Measurements from ENCODE around the gene LRMDA. TPM values are rescaled to one million over a fixed set of nuclear protein-coding genes. Genes with fewer than 3 reads are reported as not detected.

Gene LRMDA
- total and polyA plus RNA-seq, 2 donors from 2014 or later, result 23.2 to 48.6 TPM

GRCh38 chr10:76544789-76545188, 1113.4 kb downstream of the LRMDA start:
- Histone ChIP-seq H3K27me3 (ENCODE audit: control insufficient read depth, insufficient read depth, low read length) (no peaks in the 10 kb centered on the region), H3K9ac (ENCODE audit: low read length in 3 of 3) (no peak overlapping the region), H3K9me3 (ENCODE audit: control insufficient read depth in 2 of 3, insufficient read depth in 1 of 3, low read length in 3 of 3) (no peaks in the 10 kb centered on the region), H3K36me3 (ENCODE audit: control insufficient read depth in 2 of 3, insufficient read depth in 3 of 3, low read length in 3 of 3) (no peaks in the 10 kb centered on the region), H3K4me3 (ENCODE audit: low read length in 3 of 3) (no peak overlapping the region), H3K4me1 (ENCODE audit: control insufficient read depth in 2 of 3, insufficient read depth in 2 of 3, low read depth in 1 of 3, low read length in 3 of 3) (no peaks in the 10 kb centered on the region), H3K27ac (ENCODE audit: low read depth in 2 of 2, low read length in 2 of 2) (no peak overlapping the region)
- no peak for TF ChIP-seq CTCF (IDR thresholded peaks at IDR 0.05; ENCODE audit: borderline replicate concordance, extremely low read depth, insufficient read depth)
- no peak for DNase-seq
- FAIRE-seq, result no peak
- intact Hi-C loops (cut with DNase I), result no loop called here

- TF ChIP-seq CTCF (IDR thresholded peaks at IDR 0.05; ENCODE audit: borderline replicate concordance, extremely low read depth, insufficient read depth), result no peak
- Histone ChIP-seq H3K27me3 (ENCODE audit: control insufficient read depth, insufficient read depth, low read length) (no peaks in the 10 kb centered on the region), H3K27ac (ENCODE audit: low read depth in 2 of 2, low read length in 2 of 2) (no peak overlapping the region), H3K9ac (ENCODE audit: low read length in 3 of 3) (no peak overlapping the region), H3K36me3 (ENCODE audit: control insufficient read depth in 2 of 3, insufficient read depth in 3 of 3, low read length in 3 of 3) (no peaks in the 10 kb centered on the region), H3K4me3 (ENCODE audit: low read length in 3 of 3) (no peak overlapping the region), H3K9me3 (ENCODE audit: control insufficient read depth in 2 of 3, insufficient read depth in 1 of 3, low read length in 3 of 3) (no peaks in the 10 kb centered on the region), H3K4me1 (ENCODE audit: control insufficient read depth in 2 of 3, insufficient read depth in 2 of 3, low read depth in 1 of 3, low read length in 3 of 3) (peaks cover 0 to 4% (median 2%) of the 10 kb centered on the region in 3 donors)
- DNase-seq (no peak), FAIRE-seq (no peak)
- intact Hi-C loops (cut with DNase I), result no loop called here
Observed at GRCh38 chr10:76546411-76546810, 1115.0 kb downstream of the LRMDA start.

- no peaks in the 10 kb centered on the region for H3K36me3 ChIP-seq (ENCODE audit: control insufficient read depth in 2 of 3, insufficient read depth in 3 of 3, low read length in 3 of 3)
- DNase-seq (peak in 4 of 5 donors; percentile 86 to 95 (median 89)), FAIRE-seq (peak; percentile 8)
- intact Hi-C loops (cut with DNase I), result no loop called here
- H3K9ac ChIP-seq (ENCODE audit: low read length in 3 of 3), result no peak overlapping the region
- peak; percentile 86 for TF ChIP-seq CTCF (IDR thresholded peaks at IDR 0.05; ENCODE audit: borderline replicate concordance, extremely low read depth, insufficient read depth)
- H3K27ac ChIP-seq (ENCODE audit: low read depth in 2 of 2, low read length in 2 of 2), result no peak overlapping the region
- no peaks in the 10 kb centered on the region for H3K9me3 ChIP-seq (ENCODE audit: control insufficient read depth in 2 of 3, insufficient read depth in 1 of 3, low read length in 3 of 3)
- H3K4me3 ChIP-seq (ENCODE audit: low read length in 3 of 3), result no peak overlapping the region
- H3K27me3 ChIP-seq (ENCODE audit: control insufficient read depth, insufficient read depth, low read length), result no peaks in the 10 kb centered on the region
- H3K4me1 ChIP-seq (ENCODE audit: control insufficient read depth in 2 of 3, insufficient read depth in 2 of 3, low read depth in 1 of 3, low read length in 3 of 3), result peaks cover 0 to 4% (median 2%) of the 10 kb centered on the region in 3 donors
Observed at GRCh38 chr10:76547352-76547972, 1116.0 kb downstream of the LRMDA start.

GRCh38 chr10:76548716-76549115, 1117.3 kb downstream of the LRMDA start:
- Histone ChIP-seq H3K36me3 (ENCODE audit: control insufficient read depth in 2 of 3, insufficient read depth in 3 of 3, low read length in 3 of 3) (no peaks in the 10 kb centered on the region), H3K9ac (ENCODE audit: low read length in 3 of 3) (no peak overlapping the region), H3K9me3 (ENCODE audit: control insufficient read depth in 2 of 3, insufficient read depth in 1 of 3, low read length in 3 of 3) (no peaks in the 10 kb centered on the region), H3K4me3 (ENCODE audit: low read length in 3 of 3) (no peak overlapping the region), H3K27ac (ENCODE audit: low read depth in 2 of 2, low read length in 2 of 2) (no peak overlapping the region), H3K4me1 (ENCODE audit: control insufficient read depth in 2 of 3, insufficient read depth in 2 of 3, low read depth in 1 of 3, low read length in 3 of 3) (peaks cover 0 to 4% (median 2%) of the 10 kb centered on the region in 3 donors), H3K27me3 (ENCODE audit: control insufficient read depth, insufficient read depth, low read length) (no peaks in the 10 kb centered on the region)
- DNase-seq (no peak), FAIRE-seq (no peak)
- TF ChIP-seq CTCF (IDR thresholded peaks at IDR 0.05; ENCODE audit: borderline replicate concordance, extremely low read depth, insufficient read depth), result no peak
- intact Hi-C loops (cut with DNase I), result no loop called here
